ENCODE results near the gene GRAMD2B. TPM values are rescaled to one million over a fixed set of nuclear protein-coding genes. Genes with fewer than 3 reads are reported as not detected.

Gene GRAMD2B
- total RNA-seq, 1 donor, result 89.8 TPM

- H3K4me3 ChIP-seq (ENCODE audit: insufficient read depth, low read length), result no peak overlapping the region
- H3K79me2 ChIP-seq (ENCODE audit: insufficient read depth, low read length), result peaks cover 90% of the 10 kb centered on the region
- H4K20me1 ChIP-seq (ENCODE audit: insufficient read depth, low read length), result no peaks in the 10 kb centered on the region
- no peak overlapping the region for H3K4me2 ChIP-seq (ENCODE audit: insufficient read depth, low read length)
- H3K27ac ChIP-seq (ENCODE audit: low read depth, low read length), result no peak overlapping the region
- DNase-seq (ENCODE audit: insufficient read length, low spot score, missing footprints), result no peak
- peaks cover 31% of the 10 kb centered on the region for H3K36me3 ChIP-seq (ENCODE audit: insufficient read depth, low read length)
- peaks cover 27% of the 10 kb centered on the region for H3K4me1 ChIP-seq (ENCODE audit: insufficient read depth, low read length)
- no peak overlapping the region for H2AFZ ChIP-seq (ENCODE audit: low read length)
- no peaks in the 10 kb centered on the region for H3K27me3 ChIP-seq (ENCODE audit: insufficient read depth, low read length)
- TF ChIP-seq CTCF (IDR thresholded peaks at IDR 0.05; ENCODE audit: extremely low read depth, low read depth, low read length), result no peak
- H3K9me3 ChIP-seq (ENCODE audit: low read depth, low read length), result no peaks in the 10 kb centered on the region
Measured at GRCh38 chr5:126430631-126431030, 7.4 kb downstream of the GRAMD2B start.

DNA sequence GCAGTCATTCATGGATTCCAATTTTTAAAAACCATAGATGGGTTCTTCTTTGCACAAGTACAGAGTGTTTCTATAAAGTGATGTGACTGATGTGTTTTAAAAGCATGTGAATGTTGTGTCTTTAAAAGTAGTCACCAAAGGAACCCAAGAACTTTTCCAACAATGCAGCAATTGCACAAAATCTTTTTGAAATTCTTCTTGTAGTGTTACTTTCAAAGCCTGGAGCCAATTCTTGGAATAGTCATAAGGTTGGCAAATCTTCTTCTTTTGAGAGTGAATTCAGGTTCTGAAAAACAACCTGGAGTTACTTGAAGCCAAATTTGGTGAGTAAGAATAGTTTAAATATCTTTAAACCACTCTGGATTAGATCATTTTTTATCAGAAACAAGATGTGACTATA, 10.5 kb downstream of the GRAMD2B start:
- Histone ChIP-seq H3K4me2 (ENCODE audit: insufficient read depth, low read length) (peak overlapping the region; percentile 50), H3K27ac (ENCODE audit: low read depth, low read length) (peak overlapping the region; percentile 54), H3K36me3 (ENCODE audit: insufficient read depth, low read length) (peaks cover 54% of the 10 kb centered on the region), H2AFZ (ENCODE audit: low read length) (no peak overlapping the region), H3K79me2 (ENCODE audit: insufficient read depth, low read length) (peaks cover 91% of the 10 kb centered on the region), H3K4me3 (ENCODE audit: insufficient read depth, low read length) (no peak overlapping the region), H3K27me3 (ENCODE audit: insufficient read depth, low read length) (no peaks in the 10 kb centered on the region), H4K20me1 (ENCODE audit: insufficient read depth, low read length) (no peaks in the 10 kb centered on the region), H3K4me1 (ENCODE audit: insufficient read depth, low read length) (peaks cover 25% of the 10 kb centered on the region), H3K9me3 (ENCODE audit: low read depth, low read length) (no peaks in the 10 kb centered on the region)
- DNase-seq (ENCODE audit: insufficient read length, low spot score, missing footprints), result peak; percentile 35
- no peak for TF ChIP-seq CTCF (IDR thresholded peaks at IDR 0.05; ENCODE audit: extremely low read depth, low read depth, low read length)

DNA sequence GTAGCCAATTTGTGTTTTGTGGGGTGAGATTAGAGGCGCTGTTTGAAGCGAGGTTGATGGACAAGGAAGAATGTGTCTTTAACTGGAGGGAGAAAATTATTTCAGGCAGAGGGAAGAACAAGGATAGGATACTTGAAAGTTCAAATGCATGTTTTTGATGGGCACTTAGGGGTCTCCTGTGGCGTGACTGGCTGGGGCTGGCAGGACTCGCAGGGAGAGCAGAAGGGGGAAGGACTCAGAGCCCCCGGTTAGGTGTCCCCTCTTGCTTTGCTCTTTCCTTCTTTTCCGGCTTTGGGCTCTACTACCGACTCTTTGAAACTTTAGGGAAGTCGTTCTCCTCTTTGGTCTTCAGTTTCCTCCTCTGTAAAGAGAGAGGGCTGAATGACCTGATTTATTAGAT, 12.1 kb downstream of the GRAMD2B start:
- Histone ChIP-seq H3K79me2 (ENCODE audit: insufficient read depth, low read length) (peaks cover 87% of the 10 kb centered on the region), H3K9me3 (ENCODE audit: low read depth, low read length) (no peaks in the 10 kb centered on the region), H3K4me1 (ENCODE audit: insufficient read depth, low read length) (peaks cover 34% of the 10 kb centered on the region), H3K27ac (ENCODE audit: low read depth, low read length) (no peak overlapping the region), H3K4me3 (ENCODE audit: insufficient read depth, low read length) (no peak overlapping the region), H4K20me1 (ENCODE audit: insufficient read depth, low read length) (no peaks in the 10 kb centered on the region), H3K27me3 (ENCODE audit: insufficient read depth, low read length) (no peaks in the 10 kb centered on the region), H3K36me3 (ENCODE audit: insufficient read depth, low read length) (peaks cover 50% of the 10 kb centered on the region), H3K4me2 (ENCODE audit: insufficient read depth, low read length) (no peak overlapping the region), H2AFZ (ENCODE audit: low read length) (no peak overlapping the region)
- DNase-seq (ENCODE audit: insufficient read length, low spot score, missing footprints), result no peak
- TF ChIP-seq CTCF (IDR thresholded peaks at IDR 0.05; ENCODE audit: extremely low read depth, low read depth, low read length), result no peak

DNA sequence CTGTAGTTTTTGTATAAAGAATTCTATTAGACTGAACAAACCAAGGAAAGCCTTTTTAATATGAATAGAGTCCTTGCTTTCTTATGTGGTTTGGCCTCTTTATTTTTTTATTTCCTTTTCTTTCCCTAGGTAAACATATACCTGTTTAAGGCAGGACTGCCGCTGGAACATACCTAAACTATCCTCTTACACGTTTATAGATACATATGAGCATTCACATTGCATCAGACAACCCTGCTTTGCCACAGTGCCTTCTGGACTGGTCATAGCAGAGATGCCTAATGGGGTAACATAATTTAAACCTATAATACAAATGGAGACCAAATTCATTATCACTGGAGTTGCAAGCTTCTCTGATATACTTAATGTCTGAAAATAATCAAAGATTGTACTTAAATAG, 12.5 kb downstream of the GRAMD2B start:
- Histone ChIP-seq H3K79me2 (ENCODE audit: insufficient read depth, low read length) (peaks cover 87% of the 10 kb centered on the region), H3K36me3 (ENCODE audit: insufficient read depth, low read length) (peaks cover 48% of the 10 kb centered on the region)

More for the DNA sequence above, 12.5 kb downstream of the GRAMD2B start:
- Histone ChIP-seq H4K20me1 (ENCODE audit: insufficient read depth, low read length) (no peaks in the 10 kb centered on the region), H3K27me3 (ENCODE audit: insufficient read depth, low read length) (no peaks in the 10 kb centered on the region), H2AFZ (ENCODE audit: low read length) (no peak overlapping the region), H3K4me2 (ENCODE audit: insufficient read depth, low read length) (no peak overlapping the region), H3K27ac (ENCODE audit: low read depth, low read length) (no peak overlapping the region), H3K9me3 (ENCODE audit: low read depth, low read length) (no peaks in the 10 kb centered on the region), H3K4me3 (ENCODE audit: insufficient read depth, low read length) (no peak overlapping the region), H3K4me1 (ENCODE audit: insufficient read depth, low read length) (peaks cover 34% of the 10 kb centered on the region)
- no peak for TF ChIP-seq CTCF (IDR thresholded peaks at IDR 0.05; ENCODE audit: extremely low read depth, low read depth, low read length)
- no peak for DNase-seq (ENCODE audit: insufficient read length, low spot score, missing footprints)

All from osteoblast (primary cell).